ENCODE measurements around the gene FPGS. TPM values are rescaled to one million over a fixed set of nuclear protein-coding genes. Genes with fewer than 3 reads are reported as not detected.

Gene FPGS
- total RNA-seq, 2 donors from 2014 or later, result 31.6 to 55.1 TPM

DNA sequence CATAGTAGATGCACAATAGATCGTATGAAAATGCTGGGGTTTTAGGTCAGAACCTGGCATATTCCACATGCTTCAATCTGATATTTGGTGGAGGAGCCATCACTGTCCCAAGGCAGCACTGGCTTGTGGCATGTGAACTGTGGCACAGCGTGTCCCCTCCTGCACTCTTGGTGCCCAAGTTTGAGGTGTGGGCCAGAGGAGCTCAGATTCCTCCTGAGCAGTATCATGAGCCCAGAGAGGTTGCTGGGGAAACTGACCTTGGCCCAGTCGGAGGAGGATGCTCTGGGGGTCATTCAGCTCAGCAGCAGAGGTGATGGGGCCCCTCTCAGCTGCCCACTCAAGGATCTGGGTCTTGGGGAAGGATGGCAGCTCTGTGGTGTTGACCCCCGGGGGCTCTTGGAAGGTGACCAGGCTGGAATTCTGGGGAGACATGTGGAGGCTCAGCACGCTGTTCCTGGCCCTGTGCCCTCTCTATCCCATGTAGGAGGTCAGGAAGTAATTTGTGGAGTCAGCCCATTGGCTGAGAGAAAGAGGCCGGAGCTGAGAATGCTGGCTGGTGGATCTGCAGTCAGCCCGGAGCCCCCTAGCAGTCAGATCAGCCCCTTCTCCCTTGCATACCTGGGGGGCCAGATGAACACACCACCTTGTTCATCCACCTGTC is 23.7 kb downstream of the FPGS start:
- no peak overlapping the region for H3K9ac ChIP-seq (ENCODE audit: low read depth in 2 of 2, low read length in 2 of 2)
- no peak for DNase-seq
- no peak overlapping the region for H3K4me3 ChIP-seq
- no peaks in the 10 kb centered on the region for H3K9me3 ChIP-seq
- no peak for TF ChIP-seq CTCF (IDR thresholded peaks at IDR 0.05)
- no peaks in the 10 kb centered on the region for H3K27me3 ChIP-seq
- H3K36me3 ChIP-seq, result no peaks in the 10 kb centered on the region
- intact Hi-C loops (cut with DNase I), result no loop called here
- no peak overlapping the region for H3K27ac ChIP-seq
- no peaks in the 10 kb centered on the region for H3K4me1 ChIP-seq

DNA sequence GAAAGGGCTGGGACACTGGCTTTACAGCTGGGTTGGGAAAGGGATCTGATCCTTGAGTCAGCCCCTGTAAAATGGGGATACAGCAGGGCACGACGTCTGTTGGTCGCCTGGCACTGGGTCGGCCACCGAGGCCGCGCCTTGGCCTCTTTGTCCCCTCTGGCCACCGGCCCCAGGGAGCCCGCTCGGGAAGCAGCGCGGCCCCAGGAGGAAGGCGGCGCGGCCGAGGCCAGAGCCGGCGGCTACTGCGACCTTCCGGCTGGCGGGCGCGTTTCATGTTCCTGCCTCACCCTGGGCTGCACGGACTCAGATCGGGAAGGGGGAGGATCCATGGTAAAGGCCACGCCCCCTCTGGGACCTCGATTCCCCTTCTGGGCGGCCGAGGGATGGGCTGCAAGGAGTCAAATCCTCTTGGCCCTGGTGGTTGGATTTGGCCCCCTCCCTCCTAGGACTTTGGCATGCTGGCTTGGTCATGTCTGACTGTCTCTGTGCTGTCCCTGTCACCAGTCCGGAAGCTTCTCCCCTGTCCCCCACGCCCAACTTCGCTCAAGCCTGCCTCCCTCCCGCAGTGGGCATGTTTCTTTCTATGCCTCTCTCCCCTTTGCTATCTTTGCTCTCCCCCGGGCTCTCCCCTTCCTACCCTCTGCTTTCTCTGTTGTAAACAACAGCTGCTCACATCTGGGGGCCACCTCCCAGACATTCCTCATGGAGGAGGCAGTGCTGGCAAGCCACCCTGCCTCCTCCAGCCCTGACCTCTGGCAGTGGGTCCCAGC is 25.8 kb downstream of the FPGS start:
- peak overlapping the region; percentile 9 for H3K4me3 ChIP-seq
- no peak for TF ChIP-seq CTCF (IDR thresholded peaks at IDR 0.05)
- H3K27ac ChIP-seq, result peak overlapping the region; percentile 66
- intact Hi-C loops (cut with DNase I), result no loop called here
- H3K27me3 ChIP-seq, result no peaks in the 10 kb centered on the region
- no peaks in the 10 kb centered on the region for H3K36me3 ChIP-seq
- no peaks in the 10 kb centered on the region for H3K4me1 ChIP-seq
- H3K9me3 ChIP-seq, result no peaks in the 10 kb centered on the region
- DNase-seq, result peak; percentile 87
- peak overlapping the region; percentile 33 to 73 for H3K9ac ChIP-seq (ENCODE audit: low read depth in 2 of 2, low read length in 2 of 2)

- Histone ChIP-seq H3K9me3 (no peaks in the 10 kb centered on the region), H3K36me3 (no peaks in the 10 kb centered on the region), H3K4me1 (no peaks in the 10 kb centered on the region), H3K27ac (peak overlapping the region; percentile 66), H3K27me3 (no peaks in the 10 kb centered on the region), H3K9ac (ENCODE audit: low read depth in 2 of 2, low read length in 2 of 2) (no peak overlapping the region), H3K4me3 (no peak overlapping the region)
- TF ChIP-seq CTCF (IDR thresholded peaks at IDR 0.05), result no peak
- no peak for DNase-seq
- intact Hi-C loops (cut with DNase I), result no loop called here
Observed at GRCh38 chr9:127829205-127829906, 26.7 kb downstream of the FPGS start.

DNA sequence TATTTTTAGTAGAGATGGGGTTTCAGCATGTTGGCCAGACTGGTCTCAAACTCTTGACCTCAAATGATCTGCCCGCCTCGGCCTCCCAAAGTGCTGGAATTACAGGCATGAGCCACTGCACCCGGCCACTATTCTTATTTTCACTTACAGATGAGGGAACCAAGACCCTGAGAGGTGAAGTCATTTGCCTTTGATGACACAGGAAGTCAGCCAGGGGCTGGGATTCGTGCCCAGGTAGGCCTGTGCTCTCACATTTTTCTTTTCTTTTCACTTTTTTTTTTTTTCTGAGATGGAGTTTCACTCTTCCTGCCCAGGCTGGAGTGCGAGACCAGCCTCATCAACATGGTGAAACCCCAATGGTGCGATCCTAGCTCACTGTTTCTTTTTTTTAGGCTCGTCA is 29.6 kb downstream of the FPGS start:
- no peak for TF ChIP-seq CTCF (IDR thresholded peaks at IDR 0.05)
- no peak overlapping the region for H3K9ac ChIP-seq (ENCODE audit: low read depth in 2 of 2, low read length in 2 of 2)
- H3K36me3 ChIP-seq, result no peaks in the 10 kb centered on the region
- H3K27me3 ChIP-seq, result no peaks in the 10 kb centered on the region
- intact Hi-C loops (cut with DNase I), result no loop called here
- no peak overlapping the region for H3K4me3 ChIP-seq
- no peaks in the 10 kb centered on the region for H3K4me1 ChIP-seq
- no peaks in the 10 kb centered on the region for H3K9me3 ChIP-seq
- no peak overlapping the region for H3K27ac ChIP-seq
- DNase-seq, result no peak

DNA sequence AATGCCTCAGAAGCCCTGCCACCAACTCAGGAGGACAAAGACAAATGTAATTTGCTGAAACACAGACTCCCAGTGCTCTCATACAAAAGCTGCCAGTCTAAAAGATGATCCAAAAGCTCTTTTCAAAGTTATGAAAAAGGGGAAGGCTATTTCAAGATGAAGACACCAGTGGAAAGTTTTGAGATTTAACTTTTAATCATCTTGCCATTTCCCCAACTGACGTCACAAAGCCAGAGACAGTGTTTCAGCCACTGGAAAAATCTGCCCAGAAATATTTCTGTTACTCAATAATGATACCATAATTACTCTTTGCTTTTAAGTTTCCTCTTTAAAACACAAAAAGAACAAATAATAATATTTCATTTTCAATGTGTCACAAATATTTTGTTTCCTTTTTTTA is 30.9 kb downstream of the FPGS start:
- no peak for DNase-seq
- Histone ChIP-seq H3K4me3 (no peak overlapping the region), H3K36me3 (no peaks in the 10 kb centered on the region), H3K9me3 (no peaks in the 10 kb centered on the region), H3K9ac (ENCODE audit: low read depth in 2 of 2, low read length in 2 of 2) (no peak overlapping the region), H3K4me1 (no peaks in the 10 kb centered on the region), H3K27me3 (no peaks in the 10 kb centered on the region), H3K27ac (peak overlapping the region; percentile 80)
- intact Hi-C loops (cut with DNase I), result no loop called here
- no peak for TF ChIP-seq CTCF (IDR thresholded peaks at IDR 0.05)
